Measurements from ENCODE around the gene NR3C1. TPM values are rescaled to one million over a fixed set of nuclear protein-coding genes. Genes with fewer than 3 reads are reported as not detected.
A peak's percentile ranks its signal among the peaks of the same experiment; 100 is the strongest.

NR3C1 gene
- total and polyA plus RNA-seq, 2 of the 13 experiments (the other 11 are each of a cell fraction or from before 2014, with no cell fraction given): 10.0 to 24.3 TPM

DNA sequence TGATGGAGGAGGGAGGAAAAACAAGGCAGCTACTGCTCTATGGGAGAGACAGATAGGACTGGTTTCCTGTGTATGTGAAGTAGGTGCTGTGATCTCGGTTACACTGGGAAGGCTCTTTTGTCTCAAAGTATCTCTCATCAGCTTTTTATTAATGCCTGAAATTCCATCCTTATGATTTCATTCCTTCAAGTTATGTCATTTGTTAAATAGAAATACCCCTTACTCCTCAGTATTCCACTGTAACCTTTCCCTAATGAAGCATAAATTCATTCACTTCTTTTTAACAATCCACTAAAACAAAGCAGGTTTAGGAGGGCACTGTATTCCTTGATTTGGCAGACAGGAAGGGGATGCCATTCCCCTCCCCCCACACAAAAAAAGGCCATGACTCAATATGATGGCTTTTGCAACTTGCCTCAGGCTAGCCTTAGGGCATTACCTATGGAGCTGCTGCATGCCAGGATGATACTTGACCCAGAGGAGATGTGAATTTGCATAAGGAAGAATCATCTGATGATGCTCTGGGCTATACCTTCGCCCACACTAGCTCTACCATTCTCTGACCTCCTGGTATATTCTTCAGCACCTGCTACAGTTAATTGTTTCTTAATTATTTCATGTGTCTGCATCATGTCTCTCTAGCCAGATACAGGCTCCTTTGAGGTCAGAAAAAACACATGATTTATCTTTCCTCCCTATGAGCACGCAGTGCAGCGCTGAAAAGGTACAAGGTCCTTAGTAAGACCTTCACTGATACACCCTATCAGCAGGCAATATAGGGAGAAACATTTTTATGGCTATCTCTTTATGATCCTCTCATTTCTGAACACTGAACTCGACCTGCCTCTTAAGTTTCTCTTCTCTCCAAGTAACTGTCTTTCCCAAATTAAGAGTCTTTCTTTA lies 26.3 kb downstream of the NR3C1 start:
- Histone ChIP-seq H3K4me1 (ENCODE audit: insufficient read depth, low read length) (no peaks in the 10 kb centered on the region), H3K4me3 (replicated peaks in 1 of 3; ENCODE audit: insufficient read depth in 1 of 3, low read depth in 2 of 3, low read length in 3 of 3) (no peak overlapping the region), H3K27me3 (ENCODE audit: control insufficient read depth in 1 of 2, insufficient read depth in 2 of 2, low read length in 2 of 2) (no peaks in the 10 kb centered on the region), H3K36me3 (replicated peaks in 1 of 2; ENCODE audit: control insufficient read depth in 1 of 2, insufficient read depth in 2 of 2, low read length in 2 of 2) (no peaks in the 10 kb centered on the region; a peak in 3 of 5 replicates), H2AFZ (ENCODE audit: low read length) (no peak overlapping the region), H3K9me3 (ENCODE audit: low read length) (no peaks in the 10 kb centered on the region), H3K9ac (ENCODE audit: insufficient read depth, low read depth, low read length) (no peak overlapping the region), H3K27ac (ENCODE audit: extremely low read length, insufficient read depth, low read length) (no peak overlapping the region), H3K4me2 (ENCODE audit: low read depth, low read length) (no peak overlapping the region), H3K79me2 (ENCODE audit: insufficient read depth, low read length) (peaks cover 24% of the 10 kb centered on the region), H4K20me1 (ENCODE audit: insufficient read depth, low read length) (no peaks in the 10 kb centered on the region)
- in situ Hi-C loops (cut with HindIII; ENCODE audit: extremely low pct_ligation_motif_present, low pct_unique_long_range_greater_than_20kb): no loop called here
- ATAC-seq (no peak), FAIRE-seq (no peak), DNase-seq (ENCODE audit: low spot score) (no peak)
- CTCF ChIA-PET (ENCODE audit: low intra/inter-chr PET ratio, low total read pairs): no interaction called here
- POLR2A ChIA-PET: no interaction called here
- no TSS peak for BruUV-seq (replicated peaks)
- WGBS (ENCODE audit: low lambda C conversion rate): 95% methylated on average over 5 of the region's 5 CpGs
- TF ChIP-seq ZNF737 (CRISPR knock-in tag; IDR thresholded peaks at IDR 0.05; ENCODE audit: borderline replicate concordance): no peak
- TF ChIP-seq ZNF281 (CRISPR knock-in tag; IDR thresholded peaks at IDR 0.05; ENCODE audit: borderline replicate concordance): peak; percentile 34; the same call in 1 of the 2 replicates
- intact Hi-C loops (cut with micrococcal nuclease; ENCODE audit: unreplicated experiment): no loop called here

- ATAC-seq: no peak
- TF ChIP-seq RFX5 (IDR thresholded peaks at IDR 0.05; ENCODE audit: low read depth, low read length) (no peak), MEF2D (CRISPR knock-in tag; IDR thresholded peaks at IDR 0.05) (no peak), EP300 (IDR thresholded peaks at IDR 0.05; ENCODE audit: low read depth in 2 of 2, low read length in 2 of 2) (no peak), EP300 (CRISPR knock-in tag; IDR thresholded peaks at IDR 0.05; ENCODE audit: borderline replicate concordance) (no peak), MXI1 (IDR thresholded peaks at IDR 0.05; ENCODE audit: borderline replicate concordance, low read depth, low read length) (no peak), HOXD1 (CRISPR knock-in tag; IDR thresholded peaks at IDR 0.05) (no peak), GZF1 (CRISPR knock-in tag; IDR thresholded peaks at IDR 0.05) (no peak), ZFP62 (CRISPR knock-in tag; IDR thresholded peaks at IDR 0.05) (no peak), ZFP36L2 (CRISPR knock-in tag; IDR thresholded peaks at IDR 0.05) (no peak), CCDC6 (CRISPR knock-in tag; IDR thresholded peaks at IDR 0.05) (no peak)
- TF ChIP-seq, protein P1, sequence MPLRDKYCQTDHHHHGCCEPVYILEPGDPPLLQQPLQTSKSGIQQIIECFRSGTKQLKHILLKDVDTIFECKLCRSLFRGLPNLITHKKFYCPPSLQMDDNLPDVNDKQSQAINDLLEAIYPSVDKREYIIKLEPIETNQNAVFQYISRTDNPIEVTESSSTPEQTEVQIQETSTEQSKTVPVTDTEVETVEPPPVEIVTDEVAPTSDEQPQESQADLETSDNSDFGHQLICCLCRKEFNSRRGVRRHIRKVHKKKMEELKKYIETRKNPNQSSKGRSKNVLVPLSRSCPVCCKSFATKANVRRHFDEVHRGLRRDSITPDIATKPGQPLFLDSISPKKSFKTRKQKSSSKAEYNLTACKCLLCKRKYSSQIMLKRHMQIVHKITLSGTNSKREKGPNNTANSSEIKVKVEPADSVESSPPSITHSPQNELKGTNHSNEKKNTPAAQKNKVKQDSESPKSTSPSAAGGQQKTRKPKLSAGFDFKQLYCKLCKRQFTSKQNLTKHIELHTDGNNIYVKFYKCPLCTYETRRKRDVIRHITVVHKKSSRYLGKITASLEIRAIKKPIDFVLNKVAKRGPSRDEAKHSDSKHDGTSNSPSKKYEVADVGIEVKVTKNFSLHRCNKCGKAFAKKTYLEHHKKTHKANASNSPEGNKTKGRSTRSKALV (CRISPR knock-in tag; IDR thresholded peaks at IDR 0.05): no peak
These were observed 27.2 kb downstream of the NR3C1 start for GRCh38 chr5:143376195-143376779.

More at GRCh38 chr5:143376195-143376779, 27.2 kb downstream of the NR3C1 start:
- H3K4me3 ChIP-seq (replicated peaks in 1 of 3; ENCODE audit: insufficient read depth in 1 of 3, low read depth in 2 of 3, low read length in 3 of 3): no peak overlapping the region
- intact Hi-C loops (cut with micrococcal nuclease; ENCODE audit: unreplicated experiment): no loop called here
- no TSS peak for BruUV-seq (replicated peaks)
- H3K9me3 ChIP-seq (ENCODE audit: low read length): no peaks in the 10 kb centered on the region
- in situ Hi-C loops (cut with HindIII; ENCODE audit: extremely low pct_ligation_motif_present, low pct_unique_long_range_greater_than_20kb): no loop called here
- ChIA-PET POLR2A (no interaction called here), CTCF (ENCODE audit: low intra/inter-chr PET ratio, low total read pairs) (no interaction called here)
- H3K27ac ChIP-seq (ENCODE audit: extremely low read length, insufficient read depth, low read length): no peak overlapping the region
- no peaks in the 10 kb centered on the region for H3K4me1 ChIP-seq (ENCODE audit: insufficient read depth, low read length)
- DNase-seq (ENCODE audit: low spot score): no peak
- 96% methylated on average over 3 of the region's 3 CpGs for WGBS (ENCODE audit: low lambda C conversion rate)
- H3K79me2 ChIP-seq (ENCODE audit: insufficient read depth, low read length): peaks cover 18% of the 10 kb centered on the region
- H3K9ac ChIP-seq (ENCODE audit: insufficient read depth, low read depth, low read length): no peak overlapping the region
- no peaks in the 10 kb centered on the region for H3K27me3 ChIP-seq (ENCODE audit: control insufficient read depth in 1 of 2, insufficient read depth in 2 of 2, low read length in 2 of 2)
- H4K20me1 ChIP-seq (ENCODE audit: insufficient read depth, low read length): no peaks in the 10 kb centered on the region
- no peak overlapping the region for H3K4me2 ChIP-seq (ENCODE audit: low read depth, low read length)
- H2AFZ ChIP-seq (ENCODE audit: low read length): no peak overlapping the region
- no peaks in the 10 kb centered on the region; a peak in 3 of 5 replicates for H3K36me3 ChIP-seq (replicated peaks in 1 of 2; ENCODE audit: control insufficient read depth in 1 of 2, insufficient read depth in 2 of 2, low read length in 2 of 2)
- FAIRE-seq: no peak

Data from HepG2 (cell line).